ENCODE data around the gene HPDL. TPM values are rescaled to one million over a fixed set of nuclear protein-coding genes. Genes with fewer than 3 reads are reported as not detected.

HPDL gene
- total RNA-seq, 1 experiment from 2014 or later: 0.18 TPM

DNA sequence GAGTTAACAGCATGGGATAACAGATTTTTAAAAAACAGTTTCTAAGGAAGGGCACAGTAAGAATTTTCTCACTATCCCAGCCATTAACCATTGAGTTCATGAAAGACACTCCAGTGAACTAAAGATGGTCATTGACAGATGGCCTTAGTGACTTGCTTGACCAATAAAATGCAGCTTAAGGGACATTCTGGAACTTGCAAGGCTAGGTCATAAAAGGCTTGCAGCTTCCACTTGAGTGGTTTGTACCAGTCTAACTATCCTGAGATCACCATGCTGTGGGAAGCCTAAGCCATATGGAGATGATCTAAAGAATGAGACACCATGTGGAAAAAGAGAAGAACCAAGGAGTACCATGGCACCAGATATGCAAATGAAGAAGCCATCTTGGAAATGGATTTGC, 51.5 kb downstream of the HPDL start:
- no peaks in the 10 kb centered on the region for H3K36me3 ChIP-seq
- H3K9me3 ChIP-seq (replicated peaks): no peaks in the 10 kb centered on the region
- no peak overlapping the region for H3K4me3 ChIP-seq
- no peak for DNase-seq (ENCODE audit: low read depth in 1 of 2, low spot score in 2 of 2)
- H3K4me1 ChIP-seq (replicated peaks): peaks cover 31% of the 10 kb centered on the region
- H3K27me3 ChIP-seq (replicated peaks): no peaks in the 10 kb centered on the region
- no peak overlapping the region for H3K27ac ChIP-seq

Other genes with a start within 250 kb of the HPDL start
- gene ZSWIM5, start 120.3 kb upstream of the HPDL start, total RNA-seq (2014; rRNA removed; shearing (Covaris generic)): 0.03 TPM in 1 of 2 replicates, not detected in the other
- gene TOE1, start 13.3 kb downstream of the HPDL start, total RNA-seq (2014; rRNA removed; shearing (Covaris generic)): 16.9 and 24.3 TPM in 2 replicates
- 28.2 and 29.7 TPM in 2 replicates for gene MUTYH, start 13.5 kb downstream of the HPDL start, total RNA-seq (2014; rRNA removed; shearing (Covaris generic))
- 2.0 and 3.2 TPM in 2 replicates for gene TESK2, start 164.3 kb downstream of the HPDL start, total RNA-seq (2014; rRNA removed; shearing (Covaris generic))
- gene CCDC163, start 173.2 kb downstream of the HPDL start, total RNA-seq (2014; rRNA removed; shearing (Covaris generic)): 1.9 and 2.3 TPM in 2 replicates
- 2.3 and 4.9 TPM in 2 replicates for gene MMACHC, start 173.4 kb downstream of the HPDL start, total RNA-seq (2014; rRNA removed; shearing (Covaris generic))
- 661 and 828 TPM in 2 replicates for gene PRDX1, start 195.0 kb downstream of the HPDL start, total RNA-seq (2014; rRNA removed; shearing (Covaris generic))
- 49.8 and 99.3 TPM in 2 replicates for gene AKR1A1, start 223.9 kb downstream of the HPDL start, total RNA-seq (2014; rRNA removed; shearing (Covaris generic))